Tibial nerve (tissue), 3 donors: Measurements from ENCODE around the gene KSR1.

Source experiments
- POLR2A ChIP-seq, 2 donors: fragments of 450-650 bp; IDR thresholded peaks; one replicate each; pipeline ENCODE4 v1.6.1; 2017; ENCODE audit warnings: antibody characterized with exemption in 2 of 2, mild to moderate bottlenecking in 2 of 2, moderate library complexity in 2 of 2
- TF ChIP-seq, protein P1 (sequence below), 5 experiments: fragments of 200-600 bp in 3 of 5; fragments of 450-650 bp in 2 of 5; sonication (generic) in 3 of 5; IDR thresholded peaks; one replicate each; pipeline ENCODE4 v1.5.1; 2016 to 2019; ENCODE audit warnings: antibody characterized with exemption in 5 of 5, mild to moderate bottlenecking in 3 of 5, moderate library complexity in 2 of 5

DNA sequence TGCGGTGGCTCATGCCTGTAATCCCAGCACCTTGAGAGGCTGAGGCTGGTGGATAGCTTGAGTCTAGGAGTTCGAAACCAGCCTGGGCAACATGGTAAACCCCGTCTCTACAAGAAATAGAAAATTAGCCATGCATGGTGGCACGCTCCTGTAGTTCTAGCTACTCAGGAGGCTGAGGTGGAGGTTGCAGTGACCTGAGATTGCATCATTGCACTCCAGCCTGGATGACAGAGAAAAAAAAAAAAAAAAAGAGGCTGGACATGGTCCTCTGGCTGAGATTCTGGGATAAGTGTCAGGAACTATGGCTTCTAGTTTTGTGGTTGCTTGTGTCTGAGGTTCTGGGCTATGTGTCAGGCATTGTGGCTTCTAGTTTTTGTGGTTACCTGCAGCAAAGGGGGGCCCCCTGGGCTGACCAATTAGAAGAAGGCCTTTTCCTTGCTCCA lies 7.0 kb downstream of the KSR1 start:
- TF ChIP-seq, protein P1, sequence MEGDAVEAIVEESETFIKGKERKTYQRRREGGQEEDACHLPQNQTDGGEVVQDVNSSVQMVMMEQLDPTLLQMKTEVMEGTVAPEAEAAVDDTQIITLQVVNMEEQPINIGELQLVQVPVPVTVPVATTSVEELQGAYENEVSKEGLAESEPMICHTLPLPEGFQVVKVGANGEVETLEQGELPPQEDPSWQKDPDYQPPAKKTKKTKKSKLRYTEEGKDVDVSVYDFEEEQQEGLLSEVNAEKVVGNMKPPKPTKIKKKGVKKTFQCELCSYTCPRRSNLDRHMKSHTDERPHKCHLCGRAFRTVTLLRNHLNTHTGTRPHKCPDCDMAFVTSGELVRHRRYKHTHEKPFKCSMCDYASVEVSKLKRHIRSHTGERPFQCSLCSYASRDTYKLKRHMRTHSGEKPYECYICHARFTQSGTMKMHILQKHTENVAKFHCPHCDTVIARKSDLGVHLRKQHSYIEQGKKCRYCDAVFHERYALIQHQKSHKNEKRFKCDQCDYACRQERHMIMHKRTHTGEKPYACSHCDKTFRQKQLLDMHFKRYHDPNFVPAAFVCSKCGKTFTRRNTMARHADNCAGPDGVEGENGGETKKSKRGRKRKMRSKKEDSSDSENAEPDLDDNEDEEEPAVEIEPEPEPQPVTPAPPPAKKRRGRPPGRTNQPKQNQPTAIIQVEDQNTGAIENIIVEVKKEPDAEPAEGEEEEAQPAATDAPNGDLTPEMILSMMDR (IDR thresholded peaks at IDR 0.05): no peak
- no peak for TF ChIP-seq POLR2A (IDR thresholded peaks at IDR 0.05)
